NOMO-1 (cell line): ENCODE results near the gene PRR7.

ENCODE experiments used
- DNase-seq, 2 experiments: peaks; one replicate each; lab custom pipeline; 2025; ENCODE audit not compliant: unreplicated experiment in 2 of 2; lab: John Stamatoyannopoulos, UW

Gene PRR7

DNA sequence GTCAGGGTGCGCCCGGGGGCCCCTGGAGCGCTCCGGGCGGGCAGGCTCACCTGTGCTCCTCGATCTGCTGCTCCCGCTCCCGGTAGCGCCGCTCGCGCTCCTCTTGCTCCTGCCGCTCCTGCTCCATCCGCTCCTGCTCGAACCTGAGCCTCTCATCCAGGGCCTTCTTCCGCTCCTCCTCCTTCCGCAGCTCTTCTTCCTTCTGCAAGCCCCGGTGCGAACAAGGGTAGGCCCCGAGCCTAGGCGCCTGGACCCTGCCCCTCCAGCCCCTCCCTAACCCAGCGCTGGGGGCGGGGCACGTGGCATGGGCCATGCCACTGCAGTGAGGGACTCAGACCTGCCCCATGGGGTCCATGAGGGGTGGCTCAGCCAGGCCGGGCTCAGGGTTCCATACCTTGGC lies 20.2 kb downstream of the PRR7 start:
- DNase-seq = no peak

GRCh38 chr5:177467436-177467835 lies 20.8 kb downstream of the PRR7 start:
- DNase-seq = no peak

GRCh38 chr5:177468329-177468684 lies 21.7 kb downstream of the PRR7 start:
- DNase-seq = no peak

- no peak for DNase-seq
Observed at GRCh38 chr5:177468685-177469628, 22.3 kb downstream of the PRR7 start.

DNA sequence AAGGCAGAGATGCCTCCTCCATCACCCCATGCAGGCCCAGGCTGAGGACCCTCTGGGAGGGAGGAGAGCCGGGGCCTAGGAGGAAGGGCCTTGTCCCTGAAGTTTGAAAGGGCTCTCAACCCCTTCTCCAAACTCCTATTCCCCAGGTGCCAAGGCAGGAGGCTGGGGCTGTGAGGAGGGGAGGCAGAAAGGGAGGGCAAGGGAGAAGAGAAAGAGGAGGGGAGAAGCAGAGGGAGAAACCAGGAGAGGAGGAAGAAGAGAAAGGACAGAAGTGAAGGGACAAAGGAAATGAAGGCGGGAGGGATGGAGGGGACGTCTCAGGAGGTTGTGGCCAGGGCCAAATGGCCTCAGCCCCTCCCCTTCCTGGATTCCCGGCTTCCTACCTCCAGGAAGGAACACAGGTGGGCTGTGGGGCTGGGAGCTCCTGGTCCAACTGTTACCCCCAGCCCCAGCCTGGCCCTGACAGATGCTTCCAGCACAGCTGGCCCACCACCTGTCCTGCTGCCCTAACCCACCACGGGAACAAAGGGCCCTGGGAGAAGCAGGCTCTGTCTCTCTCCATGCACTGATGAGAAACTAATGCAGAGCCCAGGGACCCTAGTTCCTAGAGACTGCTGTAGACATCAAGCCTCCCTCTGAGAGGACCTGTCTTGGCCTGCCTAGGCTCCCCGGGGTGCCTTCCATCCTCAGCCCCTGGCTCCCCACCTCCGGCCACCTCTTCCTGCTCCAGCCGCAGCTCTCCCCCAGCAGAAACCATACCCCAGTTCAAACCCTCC lies 23.3 kb downstream of the PRR7 start:
- DNase-seq = no peak

DNA sequence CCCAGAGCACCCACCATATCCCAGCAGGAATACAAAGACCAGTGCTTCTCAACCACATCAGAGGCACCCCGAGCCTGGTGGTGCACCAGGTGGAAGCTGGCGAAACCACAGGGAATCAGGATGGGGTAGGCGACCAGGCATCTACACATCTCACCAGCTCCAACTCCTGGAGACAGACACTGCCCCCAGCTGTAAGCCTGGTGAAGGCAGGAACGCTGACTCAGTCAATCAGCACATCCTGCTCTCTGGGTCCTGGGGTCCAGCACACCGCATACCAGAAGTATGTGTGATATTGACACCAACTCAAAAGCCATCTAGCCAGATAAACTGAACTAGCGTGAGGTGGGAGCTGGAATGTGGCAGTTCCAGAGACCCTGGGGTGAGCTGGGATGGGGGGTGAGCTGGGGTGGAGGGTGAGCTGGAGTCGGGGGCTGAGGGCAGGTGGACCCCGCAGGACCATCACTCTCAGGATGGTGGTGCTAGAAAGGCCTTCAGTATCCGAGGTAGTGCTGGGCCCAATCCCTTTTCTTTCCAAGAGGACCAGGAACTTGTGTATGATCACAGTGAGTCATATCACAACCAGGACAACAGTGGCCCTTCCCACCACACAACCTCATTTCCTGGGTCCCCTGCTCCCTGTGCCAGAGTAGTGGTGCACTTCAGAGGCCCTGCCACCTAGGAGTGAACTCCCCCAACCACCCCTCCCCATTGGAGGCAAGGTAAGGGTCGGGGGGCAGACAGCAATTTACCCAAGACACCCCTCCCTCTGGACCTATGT lies 24.3 kb downstream of the PRR7 start:
- no peak for DNase-seq

GRCh38 chr5:177471610-177472356 lies 25.2 kb downstream of the PRR7 start:
- DNase-seq = no peak

DNA sequence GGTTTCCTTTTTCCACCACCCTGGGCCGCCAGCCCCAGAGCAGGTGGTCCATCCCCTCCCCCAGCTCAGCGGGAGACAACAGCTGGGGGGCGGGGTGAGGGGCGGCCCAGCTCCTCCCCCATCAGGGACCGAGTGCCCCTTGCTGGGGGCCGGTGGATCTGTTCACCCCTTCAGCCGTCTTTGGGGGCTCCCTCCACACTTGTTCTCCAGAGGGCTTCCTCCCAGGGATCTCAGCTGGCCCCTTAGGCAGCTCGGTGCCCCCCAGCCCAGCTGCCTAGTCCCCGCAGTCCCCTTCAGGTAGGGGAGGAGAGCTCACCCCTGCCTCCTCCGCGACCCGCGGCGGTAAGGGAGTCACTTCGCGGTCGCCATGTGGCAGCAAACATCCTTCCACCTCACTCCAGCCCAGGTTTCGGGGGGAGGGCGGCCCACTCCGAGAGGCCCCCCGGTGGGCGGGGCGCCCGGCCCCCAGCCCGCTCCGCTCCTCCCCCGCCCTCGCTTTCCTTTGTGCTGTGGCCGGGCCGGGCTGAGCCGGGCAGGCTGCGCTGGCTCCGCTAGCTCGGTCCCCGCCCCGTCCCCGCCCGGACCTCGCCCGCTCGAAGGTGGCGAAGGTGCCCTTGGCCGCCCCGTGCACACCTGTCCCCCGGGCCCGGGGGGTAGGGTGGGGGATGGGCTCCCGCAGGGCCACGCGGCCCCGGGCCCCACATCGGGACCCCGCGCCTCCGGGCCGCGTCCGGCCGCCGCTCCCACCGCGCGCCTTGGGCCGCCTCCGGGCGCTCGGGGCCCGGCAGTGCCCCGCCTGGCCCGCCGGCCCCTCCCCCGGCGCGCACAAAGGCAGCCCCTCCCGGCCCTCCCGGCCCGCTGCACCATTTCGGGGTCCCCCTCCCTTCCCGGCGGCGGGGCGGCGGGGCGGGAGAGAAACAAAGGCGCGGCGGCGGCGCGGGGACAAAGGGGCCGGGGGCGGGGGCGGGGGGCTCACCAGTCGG lies 26.1 kb downstream of the PRR7 start:
- DNase-seq = no peak

DNA sequence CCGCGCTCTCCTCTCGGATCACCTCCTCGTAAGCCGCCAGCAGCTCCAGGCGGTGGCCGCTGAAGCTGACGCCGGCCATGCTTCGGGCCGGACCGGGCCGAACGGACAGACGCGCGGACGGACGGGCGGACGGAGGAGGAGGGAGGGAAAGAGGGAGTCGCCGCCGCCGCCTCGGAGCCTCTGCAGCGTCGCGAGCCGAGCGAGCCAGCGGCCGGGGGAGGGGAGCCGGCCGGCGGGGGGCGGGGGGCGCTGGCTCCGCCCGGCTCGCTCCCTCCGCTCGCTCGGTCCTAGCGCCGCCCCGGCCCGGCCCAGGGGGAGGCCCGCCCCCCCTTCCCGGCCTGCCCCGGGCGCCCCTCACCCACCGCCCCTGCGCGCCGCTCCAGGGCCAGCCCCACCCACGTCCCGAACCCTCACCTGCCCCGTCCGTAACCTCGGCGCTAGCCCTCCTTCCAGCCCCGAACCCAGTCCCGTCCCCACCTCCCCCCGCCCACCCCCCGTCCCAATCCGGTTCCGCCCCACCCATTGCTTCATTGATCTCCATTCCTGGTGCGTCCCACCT lies 26.9 kb downstream of the PRR7 start, which contains the start of gene DBN1:
Gene DBN1 (minus strand): TSS at position 192 of the 559 bp plus-strand sequence. CDS start 113 bp downstream, at position 79.
- no peak for DNase-seq

- no peak for DNase-seq
Observed at GRCh38 chr5:177474002-177474476, 27.4 kb downstream of the PRR7 start.

GRCh38 chr5:177474846-177475562 lies 28.4 kb downstream of the PRR7 start:
- peak in 1 of 2 experiments; percentile 13 for DNase-seq

DNA sequence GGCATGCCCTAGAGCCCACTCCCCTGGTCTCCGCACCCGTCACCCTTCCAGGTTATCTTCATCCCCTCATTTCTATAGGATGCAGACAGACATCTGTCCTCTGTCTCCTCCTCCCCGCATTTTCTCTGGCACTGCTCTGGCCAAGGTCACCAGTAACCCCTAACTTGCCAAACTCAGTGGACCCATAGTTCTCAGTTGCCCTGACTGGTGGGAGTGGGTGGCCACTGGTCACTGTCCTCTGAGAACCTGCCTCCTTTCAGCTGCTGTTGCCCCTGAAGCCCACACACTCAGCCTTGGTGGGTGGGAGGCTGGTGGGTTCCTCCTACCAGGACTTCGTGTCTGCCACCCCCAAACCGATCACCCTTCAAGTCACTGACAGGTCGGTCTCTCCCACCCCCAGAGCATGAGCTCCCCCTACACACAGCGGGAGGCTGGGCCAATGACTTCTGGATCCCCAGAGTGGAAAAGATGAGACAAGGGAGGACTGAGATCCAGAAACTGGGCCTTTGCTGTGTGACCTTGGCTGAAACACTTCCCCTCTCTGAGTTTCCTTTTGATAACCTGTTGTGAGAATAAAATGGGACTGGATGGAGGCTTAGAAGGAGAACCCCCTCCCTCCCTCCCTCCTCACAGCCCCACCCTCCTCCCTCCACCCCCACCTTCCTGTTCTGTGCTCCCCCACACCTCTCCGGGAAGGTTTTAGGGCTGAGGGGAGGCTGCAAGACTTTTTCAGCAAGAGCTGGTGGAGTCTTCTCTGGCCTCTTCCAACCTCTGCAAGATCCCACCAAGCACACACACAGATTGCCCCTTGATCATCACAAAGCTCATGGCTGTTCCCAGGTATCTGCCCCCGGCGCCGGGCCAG lies 29.2 kb downstream of the PRR7 start:
- no peak for DNase-seq

- DNase-seq = no peak
Observed at GRCh38 chr5:177476531-177477233, 30.1 kb downstream of the PRR7 start.

GRCh38 chr5:177477701-177478477 lies 31.3 kb downstream of the PRR7 start:
- DNase-seq = no peak

GRCh38 chr5:177478711-177479646 lies 32.4 kb downstream of the PRR7 start:
- DNase-seq = peak; percentile 86 to 91
